ENCODE measurements around the gene ARHGEF3.

The ARHGEF3 gene

GRCh38 chr3:56773986-56774385 is 27.8 kb downstream of the ARHGEF3 start:
- DNase-seq (ENCODE audit: extremely low read depth, low read depth), result no peak
- no peak for TF ChIP-seq CTCF (IDR thresholded peaks at IDR 0.05; ENCODE audit: low read depth, low read length, missing control alignments)
- no peak overlapping the region for H3K4me3 ChIP-seq (replicated peaks; ENCODE audit: low read depth, low read length)

DNA sequence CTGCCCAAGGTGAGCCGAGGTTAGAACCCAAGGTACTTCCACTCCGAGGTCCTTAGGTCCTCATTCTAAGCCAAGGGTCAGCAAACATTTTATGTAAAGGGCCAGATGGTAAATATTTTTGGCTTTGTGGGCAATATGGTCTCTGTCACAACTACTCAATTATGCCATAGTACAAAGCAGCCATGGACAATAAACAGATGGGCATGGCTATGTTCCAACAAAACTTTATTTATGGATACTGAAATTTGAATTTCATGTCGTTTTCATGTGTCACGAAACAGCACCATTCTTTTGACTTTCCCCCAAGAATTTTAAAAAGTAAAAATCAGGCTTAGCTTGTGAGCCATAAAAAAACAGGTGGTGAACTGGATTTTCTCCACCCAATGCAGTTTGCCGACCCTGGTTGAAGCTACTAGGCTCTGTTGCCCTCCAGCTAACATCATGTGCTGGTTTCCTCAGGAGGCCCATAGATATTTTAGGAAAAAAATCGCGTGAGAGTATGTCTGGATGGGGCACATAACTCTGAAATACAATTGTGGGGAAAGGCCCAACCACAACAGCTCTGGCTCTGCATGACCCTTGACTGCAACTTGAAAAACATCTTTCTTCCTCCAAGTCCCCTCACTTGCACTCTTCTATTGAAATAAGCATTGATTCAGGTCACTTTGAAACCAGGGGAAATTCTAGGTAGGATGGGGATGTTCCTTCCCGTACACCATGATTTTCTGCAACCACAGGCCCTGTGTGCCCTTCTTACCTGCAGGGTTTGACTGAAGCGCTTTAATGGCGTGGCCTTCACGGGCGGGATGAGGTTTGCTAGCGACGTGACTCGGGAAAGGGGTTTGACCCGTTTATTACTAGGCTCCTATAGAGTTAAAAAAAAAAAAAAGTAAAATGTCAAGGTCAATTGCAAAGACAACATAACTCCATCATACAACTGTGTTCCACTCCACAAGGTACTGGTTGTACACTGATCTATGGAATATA is 28.5 kb downstream of the ARHGEF3 start:
- TF ChIP-seq CTCF (IDR thresholded peaks at IDR 0.05; ENCODE audit: low read depth, low read length, missing control alignments), result no peak
- DNase-seq (ENCODE audit: extremely low read depth, low read depth), result no peak
- no peak overlapping the region for H3K4me3 ChIP-seq (replicated peaks; ENCODE audit: low read depth, low read length)

DNA sequence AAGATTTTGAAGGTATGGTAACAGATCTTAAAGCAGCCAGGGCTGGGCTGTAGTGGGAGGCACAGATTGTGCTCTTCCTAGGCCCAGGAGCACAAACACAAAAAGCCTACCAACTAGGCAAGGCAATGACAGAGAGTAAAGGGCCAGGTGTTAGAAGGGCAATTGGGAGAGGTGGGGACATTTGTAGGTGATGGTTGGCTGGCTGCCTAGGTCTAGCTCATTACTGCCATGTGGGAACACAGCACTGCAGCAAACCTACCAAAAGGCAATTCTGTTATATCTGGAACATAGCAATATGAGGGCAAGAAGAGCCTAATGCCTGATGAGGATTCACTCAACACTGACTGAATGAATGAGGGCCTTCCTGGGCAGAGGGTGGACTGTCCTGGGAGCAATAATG is 30.4 kb downstream of the ARHGEF3 start:
- no peak for TF ChIP-seq CTCF (IDR thresholded peaks at IDR 0.05; ENCODE audit: low read depth, low read length, missing control alignments)
- no peak for DNase-seq (ENCODE audit: extremely low read depth, low read depth)
- H3K4me3 ChIP-seq (replicated peaks; ENCODE audit: low read depth, low read length), result no peak overlapping the region

- TF ChIP-seq CTCF (IDR thresholded peaks at IDR 0.05; ENCODE audit: low read depth, low read length, missing control alignments), result no peak
- DNase-seq (ENCODE audit: extremely low read depth, low read depth), result no peak
- H3K4me3 ChIP-seq (replicated peaks; ENCODE audit: low read depth, low read length), result no peak overlapping the region
Measured at GRCh38 chr3:56769116-56769707, 32.5 kb downstream of the ARHGEF3 start.

GRCh38 chr3:56764904-56765547 is 36.7 kb downstream of the ARHGEF3 start:
- TF ChIP-seq CTCF (IDR thresholded peaks at IDR 0.05; ENCODE audit: low read depth, low read length, missing control alignments), result no peak
- no peak for DNase-seq (ENCODE audit: extremely low read depth, low read depth)
- no peak overlapping the region for H3K4me3 ChIP-seq (replicated peaks; ENCODE audit: low read depth, low read length)

DNA sequence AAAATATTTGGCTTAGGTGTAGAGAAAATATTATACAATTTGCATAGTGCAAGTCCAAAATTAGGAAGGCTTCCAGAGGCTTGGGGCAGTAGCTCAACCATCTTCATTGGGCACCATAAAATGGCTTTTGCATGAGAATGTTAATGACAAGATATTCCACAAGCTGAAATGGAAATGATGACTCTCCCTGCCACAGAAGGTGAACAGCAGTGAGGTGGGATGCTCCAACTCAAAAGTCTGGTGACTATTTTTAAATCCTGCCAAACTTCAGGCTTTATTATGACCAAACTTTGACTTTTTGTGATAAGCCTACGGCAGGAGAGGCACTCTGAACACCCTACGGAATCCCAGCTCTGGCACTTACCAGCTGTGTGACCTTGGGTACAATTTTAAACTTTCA is 37.6 kb downstream of the ARHGEF3 start:
- no peak overlapping the region for H3K4me3 ChIP-seq (replicated peaks; ENCODE audit: low read depth, low read length)
- no peak for TF ChIP-seq CTCF (IDR thresholded peaks at IDR 0.05; ENCODE audit: low read depth, low read length, missing control alignments)
- DNase-seq (ENCODE audit: extremely low read depth, low read depth), result no peak
